ENCODE data around the gene CRYBB1.

GRCh38 chr22:26660961-26661578 is 43.2 kb upstream of the CRYBB1 start:
- no peak for TF ChIP-seq EP300 (IDR thresholded peaks at IDR 0.05)
- no peak for TF ChIP-seq CTCF (IDR thresholded peaks at IDR 0.05)
